Choroid plexus epithelial cell (primary cell): ENCODE data around the gene INTS3.

Experiments used
- DNase-seq: peaks from one replicate; pipeline ENCODE4 v3.0.0-alpha.2; 2010; ENCODE audit warnings: low read depth
- H3K4me3 ChIP-seq: 2 replicates; pipeline ENCODE4 v1.5.1; 2011; ENCODE audit warnings: low read depth, mild to moderate bottlenecking, control low read depth, low read length, moderate library complexity
- TF ChIP-seq, protein P1 (sequence below): conservative IDR thresholded peaks from 2 replicates; pipeline ENCODE4 v1.5.1; 2011; ENCODE audit warnings: low read depth, mild to moderate bottlenecking, control low read depth, inconsistent platforms, low read length, moderate library complexity

Gene INTS3

GRCh38 chr1:153734396-153735089 lies 6.7 kb downstream of the INTS3 start:
- H3K4me3 ChIP-seq: no peak overlapping the region
- TF ChIP-seq, protein P1, sequence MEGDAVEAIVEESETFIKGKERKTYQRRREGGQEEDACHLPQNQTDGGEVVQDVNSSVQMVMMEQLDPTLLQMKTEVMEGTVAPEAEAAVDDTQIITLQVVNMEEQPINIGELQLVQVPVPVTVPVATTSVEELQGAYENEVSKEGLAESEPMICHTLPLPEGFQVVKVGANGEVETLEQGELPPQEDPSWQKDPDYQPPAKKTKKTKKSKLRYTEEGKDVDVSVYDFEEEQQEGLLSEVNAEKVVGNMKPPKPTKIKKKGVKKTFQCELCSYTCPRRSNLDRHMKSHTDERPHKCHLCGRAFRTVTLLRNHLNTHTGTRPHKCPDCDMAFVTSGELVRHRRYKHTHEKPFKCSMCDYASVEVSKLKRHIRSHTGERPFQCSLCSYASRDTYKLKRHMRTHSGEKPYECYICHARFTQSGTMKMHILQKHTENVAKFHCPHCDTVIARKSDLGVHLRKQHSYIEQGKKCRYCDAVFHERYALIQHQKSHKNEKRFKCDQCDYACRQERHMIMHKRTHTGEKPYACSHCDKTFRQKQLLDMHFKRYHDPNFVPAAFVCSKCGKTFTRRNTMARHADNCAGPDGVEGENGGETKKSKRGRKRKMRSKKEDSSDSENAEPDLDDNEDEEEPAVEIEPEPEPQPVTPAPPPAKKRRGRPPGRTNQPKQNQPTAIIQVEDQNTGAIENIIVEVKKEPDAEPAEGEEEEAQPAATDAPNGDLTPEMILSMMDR: no peak
- DNase-seq: no peak

DNA sequence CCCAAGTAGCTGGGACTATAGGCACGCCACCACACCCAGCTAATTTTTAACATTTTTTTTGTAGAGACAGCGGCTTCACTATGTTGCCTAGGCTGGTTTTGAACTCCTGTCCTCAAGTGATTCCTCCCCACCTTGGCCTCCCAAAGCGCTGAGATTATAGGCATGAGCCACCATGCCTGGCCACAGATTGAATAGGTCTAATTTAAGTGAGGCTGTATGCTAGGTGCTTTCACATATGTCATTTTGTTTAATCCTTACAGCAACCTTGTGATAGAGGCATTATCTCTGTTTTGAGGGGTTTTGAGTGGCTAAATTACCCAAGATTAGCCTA lies 7.2 kb downstream of the INTS3 start:
- no peak for DNase-seq
- TF ChIP-seq, protein P1: no peak
- H3K4me3 ChIP-seq: no peak overlapping the region

DNA sequence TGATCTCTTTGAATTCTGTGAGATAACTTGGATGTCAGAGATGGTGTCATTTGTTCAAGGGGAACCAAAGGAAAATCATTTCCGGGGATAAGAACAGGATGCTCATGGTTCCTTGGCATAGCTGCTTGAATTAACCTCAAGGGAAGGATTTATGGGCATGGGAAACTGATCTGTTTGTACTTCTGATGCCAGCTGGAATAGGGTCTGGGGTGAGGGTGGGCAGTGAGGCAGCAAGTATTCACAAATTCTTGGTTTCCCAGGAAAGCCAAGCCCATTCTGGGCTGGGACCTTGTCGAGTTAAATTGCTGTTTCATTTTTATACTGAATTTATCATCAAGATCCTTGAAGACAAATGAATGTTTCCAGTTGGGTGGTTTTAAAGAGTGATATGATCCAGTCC lies 14.1 kb downstream of the INTS3 start:
- H3K4me3 ChIP-seq: no peak overlapping the region
- TF ChIP-seq, protein P1: no peak
- DNase-seq: no peak

- TF ChIP-seq, protein P1: no peak
- H3K4me3 ChIP-seq: no peak overlapping the region
- DNase-seq: peak; percentile 62
Observed at GRCh38 chr1:153742411-153743142, 14.7 kb downstream of the INTS3 start.

DNA sequence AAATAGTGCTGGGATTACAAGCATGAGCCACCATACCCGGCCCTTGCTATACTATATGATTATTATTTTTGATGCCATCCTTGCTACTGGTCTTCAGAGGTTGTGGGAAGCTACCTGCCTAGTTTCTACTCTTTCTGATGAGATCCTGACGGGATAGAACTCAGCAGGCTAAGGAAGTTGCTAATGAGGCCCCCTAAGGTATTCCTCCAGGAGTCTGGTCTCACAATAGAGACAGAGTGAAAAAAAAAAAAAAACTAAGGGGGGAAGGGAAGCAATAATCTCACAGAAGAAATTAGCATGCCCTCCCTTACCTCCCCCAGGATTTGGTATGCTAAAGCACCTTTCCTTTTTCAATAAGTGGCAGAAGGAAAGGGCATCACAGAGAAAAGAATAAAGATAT lies 17.6 kb downstream of the INTS3 start:
- no peak for DNase-seq

DNA sequence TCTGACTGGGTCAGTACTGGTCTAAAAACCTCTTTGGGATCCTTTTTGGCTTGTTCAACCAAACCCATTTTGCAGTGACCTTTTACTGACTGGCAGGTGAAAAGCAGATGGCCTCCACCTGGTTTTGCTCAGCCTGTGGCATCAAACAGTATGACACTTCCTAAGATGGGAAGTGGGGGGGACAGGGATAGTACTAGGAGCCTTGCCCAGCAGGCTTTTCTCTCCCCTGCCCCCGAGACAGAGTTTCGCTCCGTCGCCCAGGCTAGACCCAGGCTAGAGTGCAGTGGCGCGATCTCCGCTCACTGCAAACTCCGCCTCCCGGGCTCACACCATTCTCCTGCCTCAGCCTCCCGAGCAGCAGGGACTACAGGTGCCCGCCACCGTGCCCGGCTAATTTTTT lies 18.3 kb downstream of the INTS3 start:
- DNase-seq: no peak
- H3K4me3 ChIP-seq: no peak overlapping the region
- TF ChIP-seq, protein P1: no peak

More for the DNA sequence above, 17.6 kb downstream of the INTS3 start:
- TF ChIP-seq, protein P1: no peak
- no peak overlapping the region for H3K4me3 ChIP-seq

GRCh38 chr1:153748903-153749302 lies 21.1 kb downstream of the INTS3 start:
- H3K4me3 ChIP-seq: no peak overlapping the region
- TF ChIP-seq, protein P1: no peak
- DNase-seq: no peak
